ENCODE results near the gene FGD4. TPM values are rescaled to one million over a fixed set of nuclear protein-coding genes. Genes with fewer than 3 reads are reported as not detected.

FGD4 gene
- total RNA-seq, 1 experiment from 2014 or later, result 54.3 TPM

DNA sequence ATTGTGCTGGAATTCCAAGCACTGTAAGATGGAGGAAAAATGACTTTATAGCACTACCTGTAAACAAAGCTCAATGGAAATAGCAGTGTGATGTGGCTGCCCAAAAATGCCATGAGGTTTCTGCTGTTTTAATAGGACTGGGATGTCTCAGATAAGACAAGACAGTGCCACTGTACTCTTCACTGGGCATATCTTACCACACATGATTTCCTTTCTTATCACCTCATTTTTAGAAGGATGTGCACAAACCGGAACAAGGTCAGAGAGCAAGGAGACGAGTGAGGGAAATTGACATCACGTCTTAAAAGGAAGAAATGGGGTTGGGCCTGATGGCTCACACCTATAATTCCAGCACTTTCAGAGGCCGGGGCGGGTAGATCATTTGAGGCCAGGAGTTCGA lies 38.4 kb upstream of the FGD4 start:
- Histone ChIP-seq H3K4me2 (ENCODE audit: insufficient read depth, insufficient read length, low read length) (no peak overlapping the region), H3K79me2 (ENCODE audit: insufficient read depth, low read length) (no peaks in the 10 kb centered on the region), H3K4ac (ENCODE audit: low read depth, low read length) (no peak overlapping the region), H3K14ac (ENCODE audit: insufficient read depth, low read length) (no peak overlapping the region), H2BK20ac (ENCODE audit: low read depth, low read length, poor library complexity, severe bottlenecking) (no peak overlapping the region), H2AK5ac (ENCODE audit: insufficient read length, low read length) (no peak overlapping the region), H4K5ac (ENCODE audit: insufficient read length, low read depth, low read length) (no peak overlapping the region), H3K9ac (ENCODE audit: extremely low read depth, insufficient read length, low read length) (no peak overlapping the region), H3K27ac (ENCODE audit: insufficient read length, low read depth, low read length) (no peak overlapping the region), H4K20me1 (ENCODE audit: control insufficient read depth, insufficient read depth, insufficient read length) (no peaks in the 10 kb centered on the region), H3K79me1 (ENCODE audit: insufficient read depth, low read depth, low read length, poor library complexity, severe bottlenecking) (no peaks in the 10 kb centered on the region), H3K18ac (ENCODE audit: insufficient read length, low read depth, low read length) (no peak overlapping the region), H4K8ac (replicated peaks; ENCODE audit: insufficient read length, low read depth, low read length) (no peak overlapping the region), H3K4me1 (ENCODE audit: insufficient read depth, low read length) (no peaks in the 10 kb centered on the region), H3K56ac (ENCODE audit: insufficient read length, low read depth, low read length) (no peak overlapping the region), H3K9me3 (ENCODE audit: control insufficient read depth, low read depth, low read length) (no peaks in the 10 kb centered on the region), H3K23me2 (ENCODE audit: insufficient read length, low read depth, low read length, poor library complexity, severe bottlenecking) (no peaks in the 10 kb centered on the region), H2BK12ac (ENCODE audit: insufficient read length, low read depth, low read length) (no peak overlapping the region), H4K91ac (ENCODE audit: insufficient read length, low read depth, low read length) (no peak overlapping the region), H2AFZ (ENCODE audit: low read length) (no peak overlapping the region), H2BK15ac (ENCODE audit: low read depth, low read length) (no peak overlapping the region), H3K23ac (ENCODE audit: insufficient read length, low read depth, low read length) (no peak overlapping the region), H2BK120ac (ENCODE audit: low read depth, low read length, poor library complexity, severe bottlenecking) (no peak overlapping the region), H3K27me3 (ENCODE audit: insufficient read depth, low read length) (no peaks in the 10 kb centered on the region), H2BK5ac (ENCODE audit: insufficient read length, low read length) (no peak overlapping the region), H3T11ph (ENCODE audit: low read length) (no peak overlapping the region)
- TF ChIP-seq, protein P1, sequence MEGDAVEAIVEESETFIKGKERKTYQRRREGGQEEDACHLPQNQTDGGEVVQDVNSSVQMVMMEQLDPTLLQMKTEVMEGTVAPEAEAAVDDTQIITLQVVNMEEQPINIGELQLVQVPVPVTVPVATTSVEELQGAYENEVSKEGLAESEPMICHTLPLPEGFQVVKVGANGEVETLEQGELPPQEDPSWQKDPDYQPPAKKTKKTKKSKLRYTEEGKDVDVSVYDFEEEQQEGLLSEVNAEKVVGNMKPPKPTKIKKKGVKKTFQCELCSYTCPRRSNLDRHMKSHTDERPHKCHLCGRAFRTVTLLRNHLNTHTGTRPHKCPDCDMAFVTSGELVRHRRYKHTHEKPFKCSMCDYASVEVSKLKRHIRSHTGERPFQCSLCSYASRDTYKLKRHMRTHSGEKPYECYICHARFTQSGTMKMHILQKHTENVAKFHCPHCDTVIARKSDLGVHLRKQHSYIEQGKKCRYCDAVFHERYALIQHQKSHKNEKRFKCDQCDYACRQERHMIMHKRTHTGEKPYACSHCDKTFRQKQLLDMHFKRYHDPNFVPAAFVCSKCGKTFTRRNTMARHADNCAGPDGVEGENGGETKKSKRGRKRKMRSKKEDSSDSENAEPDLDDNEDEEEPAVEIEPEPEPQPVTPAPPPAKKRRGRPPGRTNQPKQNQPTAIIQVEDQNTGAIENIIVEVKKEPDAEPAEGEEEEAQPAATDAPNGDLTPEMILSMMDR (conservative IDR thresholded peaks at IDR 0.05), result no peak
- peaks cover 28 to 29% of the 10 kb centered on the region in 2 experiments for H3K4me1 Mint-ChIP-seq
- H3K27ac Mint-ChIP-seq, result no peak overlapping the region; a peak in 1 of 7 replicates
- WGBS (ENCODE audit: extremely low coverage, insufficient read length, low lambda C conversion rate), result no CpG with 5 or more reads among the region's 6 CpGs
- no peak for DNase-seq
- H3K9me3 Mint-ChIP-seq, result no peaks in the 10 kb centered on the region
- peaks cover 0 to 30% (median 16%) of the 10 kb centered on the region in 3 experiments; a peak in 4 of 7 replicates for H3K36me3 Mint-ChIP-seq (ENCODE audit: insufficient read depth in 1 of 3, low read depth in 3 of 3)
- H3K4me3 Mint-ChIP-seq, result no peak overlapping the region
- H3K27me3 Mint-ChIP-seq (ENCODE audit: low read depth), result no peaks in the 10 kb centered on the region
